Suprapubic skin (tissue), 3 donors: ENCODE data around the gene RIMBP2.

Source experiments
- CTCF ChIP-seq, 2 donors: fragments of 200-600 bp in 1 of 2; fragments of 450-650 bp in 1 of 2; sonication (generic) in 1 of 2; IDR thresholded peaks; one replicate each; pipeline ENCODE4 v1.5.1; 2016 to 2019; ENCODE audit warnings: antibody characterized with exemption in 2 of 2, mild to moderate bottlenecking in 1 of 2, moderate library complexity in 1 of 2
- POLR2AphosphoS5 ChIP-seq, 3 donors: sonication (generic); formaldehyde crosslinking; IDR thresholded peaks; one replicate each; pipeline ENCODE4 v1.6.1; 2017; ENCODE audit warnings: antibody characterized with exemption in 3 of 3

- TF ChIP-seq CTCF (IDR thresholded peaks at IDR 0.05) (no peak), POLR2AphosphoS5 (IDR thresholded peaks at IDR 0.05) (no peak)
These were observed 254.1 kb downstream of the RIMBP2 start for GRCh38 chr12:130461839-130462557.
